H1 (cell line): Measurements from ENCODE around the gene MRPL22. TPM values are rescaled to one million over a fixed set of nuclear protein-coding genes. Genes with fewer than 3 reads are reported as not detected.

Source experiments
- CTCF ChIA-PET: fragments of 300-600 bp; sonication (Branson Sonifier 250); formaldehyde crosslinking; loops from one replicate; lab custom pipeline; 2021; ENCODE audit not compliant: partially characterized antibody; lab: Charles Lee
- POLR2A ChIA-PET: fragments of 300-600 bp; sonication (Branson Sonifier 250); formaldehyde crosslinking; loops from one replicate; lab custom pipeline; 2021; ENCODE audit warnings: inconsistent platforms; ENCODE audit not compliant: partially characterized antibody; lab: Charles Lee
- DNase-seq, 2 experiments: peaks; one replicate each; pipeline versions ENCODE4 v3.0.0 to v3.0.0-alpha.2; 2010 to 2022; ENCODE audit warnings: low spot score in 2 of 2, low read depth in 1 of 2, mixed read lengths in 1 of 2
- FAIRE-seq: peaks from 2 replicates; lab custom pipeline; 2011; peaks lifted over from hg19 to GRCh38; lab: Jason Lieb, UNC
- H2AFZ ChIP-seq: 2 replicates; pipeline ENCODE4 v1.8.1; 2012; ENCODE audit warnings: low read length, inconsistent platforms
- H2AK5ac ChIP-seq: 2 replicates; pipeline ENCODE4 v1.6.1; 2013; ENCODE audit warnings: low read depth, low read length
- H2BK120ac ChIP-seq: replicated peaks from 2 replicates; pipeline ENCODE3; 2013; ENCODE audit warnings: low read depth, low read length, inconsistent platforms
- H2BK12ac ChIP-seq: 2 replicates; pipeline ENCODE4 v1.6.1; 2013; ENCODE audit warnings: low read depth, low read length
- H2BK15ac ChIP-seq: 2 replicates; pipeline ENCODE4 v1.6.1; 2013; ENCODE audit warnings: low read length
- H2BK20ac ChIP-seq: 2 replicates; pipeline ENCODE4 v1.6.1; 2013; ENCODE audit warnings: low read length
- H2BK5ac ChIP-seq: 2 replicates; pipeline ENCODE4 v1.6.1; 2013; ENCODE audit warnings: low read depth, low read length
- H3K14ac ChIP-seq: 2 replicates; pipeline ENCODE4 v1.6.1; 2013; ENCODE audit warnings: inconsistent platforms; ENCODE audit not compliant: insufficient read length
- H3K18ac ChIP-seq: 2 replicates; pipeline ENCODE4 v1.6.1; 2013; ENCODE audit warnings: low read length; ENCODE audit errors: extremely low read depth
- H3K23ac ChIP-seq: 2 replicates; pipeline ENCODE4 v1.6.1; 2013; ENCODE audit warnings: inconsistent platforms; ENCODE audit not compliant: insufficient read length
- H3K23me2 ChIP-seq: 2 replicates; pipeline ENCODE4 v1.6.1; 2013; ENCODE audit warnings: low read depth, low read length
- H3K27ac ChIP-seq: 2 replicates; pipeline ENCODE4 v1.6.1; 2011; ENCODE audit warnings: low read depth, low read length, inconsistent platforms
- H3K27me3 ChIP-seq, 4 experiments: replicated peaks in 1 of 4; 1 replicate in 1 of 4; 2 replicates in 3 of 4; pipeline versions ENCODE4 v1.6.1 to v1.8.1; 2011 to 2013; ENCODE audit warnings: low read length in 3 of 4, mild to moderate bottlenecking in 3 of 4, inconsistent platforms in 2 of 4, mixed read lengths in 2 of 4, moderate library complexity in 1 of 4; ENCODE audit not compliant: control insufficient read depth in 3 of 4, insufficient read depth in 3 of 4; ENCODE audit errors: extremely low read depth in 1 of 4
- H3K36me3 ChIP-seq, 4 experiments: 2 replicates each; pipeline versions ENCODE4 v1.6.1 to v1.8.1; 2011 to 2013; ENCODE audit warnings: mild to moderate bottlenecking in 4 of 4, low read length in 3 of 4, moderate library complexity in 2 of 4, control low read depth in 1 of 4, inconsistent platforms in 1 of 4; ENCODE audit not compliant: insufficient read depth in 4 of 4, control insufficient read depth in 2 of 4
- H3K4ac ChIP-seq: replicated peaks from 2 replicates; pipeline ENCODE3; 2013; ENCODE audit warnings: low read length, low read depth, mixed read lengths, inconsistent platforms; ENCODE audit not compliant: insufficient read length
- H3K4me1 ChIP-seq, 4 experiments: replicated peaks in 1 of 4; 1 replicate in 1 of 4; 2 replicates in 3 of 4; pipeline versions ENCODE4 v1.6.1 to v1.8.1; 2011 to 2013; ENCODE audit warnings: low read length in 3 of 4, inconsistent platforms in 2 of 4, mixed read lengths in 1 of 4; ENCODE audit not compliant: insufficient read depth in 4 of 4, control insufficient read depth in 3 of 4
- H3K4me2 ChIP-seq, 2 experiments: 2 replicates each; pipeline versions ENCODE4 v1.6.1 to v1.8.1; 2011 to 2013; ENCODE audit warnings: low read depth in 2 of 2, low read length in 2 of 2, control low read depth in 1 of 2, inconsistent platforms in 1 of 2, mild to moderate bottlenecking in 1 of 2; ENCODE audit not compliant: insufficient read depth in 1 of 2
- H3K4me3 ChIP-seq, 4 experiments: fragments of 200-600, 300-600 bp in 1 of 4; sonication (generic), shearing (Covaris generic), sonication (Bioruptor Twin) in 1 of 4; 2 replicates each; pipeline versions ENCODE4 v1.5.1 to v1.8.1; 2011 to 2016; ENCODE audit warnings: low read length in 4 of 4, low read depth in 3 of 4, control low read depth in 2 of 4, inconsistent platforms in 2 of 4, mild to moderate bottlenecking in 2 of 4, mixed read lengths in 1 of 4, moderate library complexity in 1 of 4; ENCODE audit not compliant: insufficient read depth in 2 of 4; ENCODE audit errors: extremely low read depth in 1 of 4
- H3K56ac ChIP-seq: replicated peaks from 2 replicates; pipeline ENCODE3; 2013; ENCODE audit warnings: low read depth, mild to moderate bottlenecking, mixed read lengths, low read length, inconsistent platforms; ENCODE audit not compliant: insufficient read length
- H3K79me1 ChIP-seq: 2 replicates; pipeline ENCODE4 v1.6.1; 2013; ENCODE audit warnings: low read depth, low read length, control low read depth
- H3K79me2 ChIP-seq, 2 experiments: 2 replicates each; pipeline versions ENCODE4 v1.6.1 to v1.8.1; 2012 to 2013; ENCODE audit warnings: low read length in 2 of 2, mild to moderate bottlenecking in 2 of 2, inconsistent platforms in 1 of 2; ENCODE audit not compliant: insufficient read depth in 2 of 2, control insufficient read depth in 1 of 2
- H3K9ac ChIP-seq, 4 experiments: replicated peaks in 1 of 4; 1 replicate in 1 of 4; 2 replicates in 3 of 4; pipeline versions ENCODE4 v1.6.1 to v1.8.1; 2011 to 2013; ENCODE audit warnings: low read depth in 3 of 4, low read length in 3 of 4, control low read depth in 2 of 4, mild to moderate bottlenecking in 2 of 4, moderate library complexity in 2 of 4, inconsistent platforms in 1 of 4; ENCODE audit errors: extremely low read depth in 1 of 4
- H3K9me3 ChIP-seq, 2 experiments: 2 replicates each; pipeline versions ENCODE4 v1.6.1 to v1.8.1; 2012 to 2013; ENCODE audit warnings: mild to moderate bottlenecking in 2 of 2, moderate library complexity in 2 of 2, control low read depth in 1 of 2, inconsistent platforms in 1 of 2, low read depth in 1 of 2, low read length in 1 of 2, mixed read lengths in 1 of 2; ENCODE audit not compliant: insufficient read depth in 2 of 2
- H4K20me1 ChIP-seq, 2 experiments: replicated peaks in 1 of 2; 2 replicates each; pipeline versions ENCODE3 to v1.8.1; 2011 to 2013; ENCODE audit warnings: inconsistent platforms in 2 of 2, low read length in 2 of 2, mild to moderate bottlenecking in 1 of 2; ENCODE audit not compliant: insufficient read depth in 2 of 2, control insufficient read depth in 1 of 2
- H4K5ac ChIP-seq: 2 replicates; pipeline ENCODE4 v1.6.1; 2013; ENCODE audit warnings: low read length, low read depth, mixed read lengths, inconsistent platforms; ENCODE audit not compliant: insufficient read length
- H4K8ac ChIP-seq: 2 replicates; pipeline ENCODE4 v1.8.0; 2013; ENCODE audit warnings: mild to moderate bottlenecking, moderate library complexity, low read length, inconsistent platforms; ENCODE audit not compliant: insufficient read depth; ENCODE audit errors: extremely low read depth
- H4K91ac ChIP-seq: replicated peaks from 2 replicates; pipeline ENCODE3; 2013; ENCODE audit warnings: low read length, mixed read lengths, inconsistent platforms; ENCODE audit not compliant: insufficient read length
- CHD1 ChIP-seq: IDR thresholded peaks from 2 replicates; pipeline ENCODE4 v1.6.1; 2012; ENCODE audit warnings: low read depth, low read length, improper control_type of control experiment
- HDAC6 ChIP-seq: IDR thresholded peaks from one replicate; pipeline ENCODE4 v1.7.1; 2012; ENCODE audit warnings: low read depth, mild to moderate bottlenecking, inconsistent platforms, low read length, moderate library complexity
- WGBS, 2 experiments: shearing (Covaris generic) in 1 of 2; methylation state at CpG; one replicate each; pipeline versions ENCODE4 v1.1.6 to v1.1.7; 2013 to 2015; ENCODE audit warnings: low lambda C conversion rate in 2 of 2, mixed read lengths in 2 of 2, inconsistent platforms in 1 of 2, low coverage in 1 of 2, missing lambda C conversion rate in 1 of 2; ENCODE audit not compliant: insufficient replicate concordance in 2 of 2, insufficient coverage in 1 of 2, insufficient read length in 1 of 2; ENCODE audit errors: extremely low coverage in 1 of 2, missing lambda C conversion rate in 1 of 2; 5-methylcytosine and 5-hydroxymethylcytosine counted together
- polyA plus RNA-seq, 7 experiments: library from polyadenylated mRNA; depleted of rRNA in 3 of 7; stranded (reverse) in 5 of 7; unstranded in 2 of 7; fragments of >200 nt in 5 of 7; fragments of 200-250 nt in 2 of 7; gene quantifications; 1 replicate in 5 of 7; 2 replicates in 1 of 7; 4 replicates in 1 of 7; pipeline versions ENCODE4 v1.2.1 to v1.2.3, GENCODE V29; 2011 to 2013; ENCODE audit warnings: missing spikeins in 2 of 7, mixed read lengths in 2 of 7
- total RNA-seq: library from RNA; stranded (reverse); fragmentation: NEBNext Ultra II Directional; extraction: Animal tissue kit (Norgen Biotek cat#: 25700); gene quantifications from 2 replicates; pipeline ENCODE4 v1.2.1, GENCODE V29; 2021

The MRPL22 gene
- total and polyA plus RNA-seq, 2 of the 8 experiments (the other 6 are each of a cell fraction or from before 2014, with no cell fraction given): 46.8 to 65.6 TPM

GRCh38 chr5:154892369-154892771, 48.5 kb upstream of the MRPL22 start:
- Histone ChIP-seq H3K79me2 (no peaks in the 10 kb centered on the region), H3K36me3 (peaks cover 19 to 82% (median 53%) of the 10 kb centered on the region in 4 experiments; a peak in 7 of 8 replicates), H3K56ac (no peak overlapping the region), H3K27me3 (no peaks in the 10 kb centered on the region), H2BK20ac (no peak overlapping the region), H2BK120ac (no peak overlapping the region), H3K23ac (no peak overlapping the region), H3K27ac (no peak overlapping the region), H3K4me1 (no peaks in the 10 kb centered on the region), H3K79me1 (no peaks in the 10 kb centered on the region), H3K4me3 (no peak overlapping the region), H2BK5ac (no peak overlapping the region), H2AFZ (no peak overlapping the region), H2BK12ac (no peak overlapping the region), H3K18ac (no peak overlapping the region), H4K91ac (no peak overlapping the region), H3K9ac (no peak overlapping the region), H3K14ac (no peak overlapping the region), H3K4ac (no peak overlapping the region), H3K9me3 (no peaks in the 10 kb centered on the region), H4K20me1 (no peaks in the 10 kb centered on the region), H4K8ac (no peak overlapping the region), H3K23me2 (no peaks in the 10 kb centered on the region), H2BK15ac (no peak overlapping the region), H2AK5ac (no peak overlapping the region), H4K5ac (no peak overlapping the region), H3K4me2 (no peak overlapping the region)
- ChIA-PET POLR2A (no interaction called here), CTCF (interaction anchor here (0.9 to 2.2 kb wide), 3 partner anchors 9 to 16 kb away, joined by 3 to 5 read pairs (median 3); no protein-coding TSS in a partner anchor)
- WGBS, 2 experiments: 89% methylated on average over 13 of the region's 13 CpGs; no CpG with 5 or more reads in 1 of the 2 experiments
- TF ChIP-seq HDAC6 (no peak), CHD1 (no peak)
- DNase-seq: no peak
- no peak for FAIRE-seq
